ENCODE results near the gene GNS. TPM values are rescaled to one million over a fixed set of nuclear protein-coding genes. Genes with fewer than 3 reads are reported as not detected.

GNS gene
- total RNA-seq, 1 experiment from 2014 or later = 26.0 TPM

- Histone ChIP-seq H3K27ac (ENCODE audit: insufficient read length, low read depth, low read length) (no peak overlapping the region), H2BK15ac (ENCODE audit: low read depth, low read length) (no peak overlapping the region), H4K8ac (replicated peaks; ENCODE audit: insufficient read length, low read depth, low read length) (no peak overlapping the region), H3K9ac (ENCODE audit: extremely low read depth, insufficient read length, low read length) (no peak overlapping the region), H2AFZ (ENCODE audit: low read length) (no peak overlapping the region), H4K20me1 (ENCODE audit: control insufficient read depth, insufficient read depth, insufficient read length) (no peaks in the 10 kb centered on the region), H2BK12ac (ENCODE audit: insufficient read length, low read depth, low read length) (no peak overlapping the region), H3K56ac (ENCODE audit: insufficient read length, low read depth, low read length) (no peak overlapping the region), H4K5ac (ENCODE audit: insufficient read length, low read depth, low read length) (no peak overlapping the region), H3K23me2 (ENCODE audit: insufficient read length, low read depth, low read length, poor library complexity, severe bottlenecking) (no peaks in the 10 kb centered on the region), H3K4ac (ENCODE audit: low read depth, low read length) (no peak overlapping the region), H3K4me2 (ENCODE audit: insufficient read depth, insufficient read length, low read length) (no peak overlapping the region), H2AK5ac (ENCODE audit: insufficient read length, low read length) (no peak overlapping the region), H4K91ac (ENCODE audit: insufficient read length, low read depth, low read length) (no peak overlapping the region), H3K23ac (ENCODE audit: insufficient read length, low read depth, low read length) (no peak overlapping the region), H3K79me2 (ENCODE audit: insufficient read depth, low read length) (peaks cover 12% of the 10 kb centered on the region; the same call in 1 of the 2 replicates), H2BK120ac (ENCODE audit: low read depth, low read length, poor library complexity, severe bottlenecking) (no peak overlapping the region), H3K14ac (ENCODE audit: insufficient read depth, low read length) (no peak overlapping the region), H3K18ac (ENCODE audit: insufficient read length, low read depth, low read length) (no peak overlapping the region), H2BK20ac (ENCODE audit: low read depth, low read length, poor library complexity, severe bottlenecking) (no peak overlapping the region), H2BK5ac (ENCODE audit: insufficient read length, low read length) (no peak overlapping the region), H3T11ph (ENCODE audit: low read length) (no peak overlapping the region), H3K79me1 (ENCODE audit: insufficient read depth, low read depth, low read length, poor library complexity, severe bottlenecking) (peaks cover 2% of the 10 kb centered on the region), H3K27me3 (ENCODE audit: insufficient read depth, low read length) (no peaks in the 10 kb centered on the region), H3K9me3 (ENCODE audit: control insufficient read depth, low read depth, low read length) (no peaks in the 10 kb centered on the region), H3K4me1 (ENCODE audit: insufficient read depth, low read length) (peaks cover 13% of the 10 kb centered on the region; the same call in 1 of the 2 replicates)
- Mint-ChIP-seq H3K27me3 (ENCODE audit: low read depth) (no peaks in the 10 kb centered on the region), H3K27ac (peak overlapping the region in 2 of 3 experiments; percentile 59 to 73; a peak in 3 of 7 replicates), H3K4me3 (no peak overlapping the region), H3K36me3 (ENCODE audit: insufficient read depth in 1 of 3, low read depth in 3 of 3) (no peaks in the 10 kb centered on the region), H3K9me3 (no peaks in the 10 kb centered on the region), H3K4me1 (peaks cover 53 to 60% of the 10 kb centered on the region in 2 experiments)
- TF ChIP-seq CTCF (conservative IDR thresholded peaks at IDR 0.05) = no peak
- WGBS (ENCODE audit: extremely low coverage, insufficient read length, low lambda C conversion rate) = no CpG with 5 or more reads among the region's 4 CpGs
- peak; percentile 61 for DNase-seq
Measured at GRCh38 chr12:64665514-64665913, 93.7 kb downstream of the GNS start.

Other genes with a start within 250 kb of the GNS start
- 45.1 and 45.9 TPM in 2 replicates for gene RASSF3, start 148.9 kb downstream of the GNS start, total RNA-seq (2021)
- 1.6 and 2.2 TPM in 2 replicates for gene TBC1D30, start 65.2 kb upstream of the GNS start, total RNA-seq (2021)